Measurements from ENCODE around the gene SUMO3.

DNA sequence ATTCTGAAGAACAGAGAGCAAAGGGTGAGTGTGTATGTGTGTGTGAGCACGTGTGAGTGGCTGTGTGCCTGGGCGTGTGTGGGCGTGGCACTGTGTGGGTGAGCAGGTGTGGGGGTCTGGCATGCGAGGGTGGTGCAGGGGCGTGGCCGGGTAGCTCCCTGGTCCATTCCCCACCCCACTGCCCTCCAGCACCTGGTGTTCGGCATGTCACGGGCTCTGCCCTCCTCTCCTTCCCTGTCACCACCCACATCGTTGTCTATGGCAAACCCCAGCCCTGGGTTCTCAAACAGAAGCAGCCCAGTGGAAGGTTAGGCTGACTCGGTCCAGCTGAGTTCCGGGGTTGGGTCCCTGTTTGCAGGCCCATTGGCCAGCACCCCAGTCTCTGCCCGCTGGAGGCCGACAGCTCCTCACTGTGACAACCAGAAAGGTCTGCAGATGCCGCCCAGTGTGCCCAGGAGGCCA is 56.1 kb downstream of the SUMO3 start:
- TF ChIP-seq, protein P1, sequence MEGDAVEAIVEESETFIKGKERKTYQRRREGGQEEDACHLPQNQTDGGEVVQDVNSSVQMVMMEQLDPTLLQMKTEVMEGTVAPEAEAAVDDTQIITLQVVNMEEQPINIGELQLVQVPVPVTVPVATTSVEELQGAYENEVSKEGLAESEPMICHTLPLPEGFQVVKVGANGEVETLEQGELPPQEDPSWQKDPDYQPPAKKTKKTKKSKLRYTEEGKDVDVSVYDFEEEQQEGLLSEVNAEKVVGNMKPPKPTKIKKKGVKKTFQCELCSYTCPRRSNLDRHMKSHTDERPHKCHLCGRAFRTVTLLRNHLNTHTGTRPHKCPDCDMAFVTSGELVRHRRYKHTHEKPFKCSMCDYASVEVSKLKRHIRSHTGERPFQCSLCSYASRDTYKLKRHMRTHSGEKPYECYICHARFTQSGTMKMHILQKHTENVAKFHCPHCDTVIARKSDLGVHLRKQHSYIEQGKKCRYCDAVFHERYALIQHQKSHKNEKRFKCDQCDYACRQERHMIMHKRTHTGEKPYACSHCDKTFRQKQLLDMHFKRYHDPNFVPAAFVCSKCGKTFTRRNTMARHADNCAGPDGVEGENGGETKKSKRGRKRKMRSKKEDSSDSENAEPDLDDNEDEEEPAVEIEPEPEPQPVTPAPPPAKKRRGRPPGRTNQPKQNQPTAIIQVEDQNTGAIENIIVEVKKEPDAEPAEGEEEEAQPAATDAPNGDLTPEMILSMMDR (IDR thresholded peaks at IDR 0.05; ENCODE audit: low read depth, low read length), result no peak
- TF ChIP-seq EZH2phosphoT487 (IDR thresholded peaks at IDR 0.05; ENCODE audit: low read depth), result no peak

Measured in OCI-LY3 (cell line).